Measurements from ENCODE around the gene NCOA7. TPM values are rescaled to one million over a fixed set of nuclear protein-coding genes. Genes with fewer than 3 reads are reported as not detected.
"Not testable (repeated sequence)": the region's sequence is repeated elsewhere in the genome, so short reads cannot be mapped to it uniquely, and the experiment has no call there.

NCOA7 gene
- polyA plus RNA-seq, 1 donor, result 8.1 TPM

GRCh38 chr6:125945378-125946141 lies 154.8 kb downstream of the NCOA7 start:
- DNase-seq (ENCODE audit: low read depth), result no peak

- no peak for DNase-seq (ENCODE audit: low read depth)
Measured at GRCh38 chr6:125947615-125948014, 156.9 kb downstream of the NCOA7 start.

- DNase-seq (ENCODE audit: low read depth), result no peak
Measured at GRCh38 chr6:125948455-125948854, 157.7 kb downstream of the NCOA7 start.

- no peak for DNase-seq (ENCODE audit: low read depth)
Measured at GRCh38 chr6:125949069-125949468, 158.3 kb downstream of the NCOA7 start.

GRCh38 chr6:125950293-125950692 lies 159.5 kb downstream of the NCOA7 start:
- DNase-seq (ENCODE audit: low read depth), result no peak

GRCh38 chr6:125950716-125951115 lies 160.0 kb downstream of the NCOA7 start:
- not testable (repeated sequence) for DNase-seq (ENCODE audit: low read depth)

GRCh38 chr6:125951323-125951722 lies 160.6 kb downstream of the NCOA7 start:
- DNase-seq (ENCODE audit: low read depth), result no peak

- no peak for DNase-seq (ENCODE audit: low read depth)
Measured at GRCh38 chr6:125952764-125953501, 162.2 kb downstream of the NCOA7 start.

GRCh38 chr6:125953502-125953875 lies 162.7 kb downstream of the NCOA7 start:
- no peak for DNase-seq (ENCODE audit: low read depth)

- DNase-seq (ENCODE audit: low read depth), result no peak
Measured at GRCh38 chr6:125954735-125955339, 164.1 kb downstream of the NCOA7 start.

- no peak for DNase-seq (ENCODE audit: low read depth)
Measured at GRCh38 chr6:125955973-125956372, 165.2 kb downstream of the NCOA7 start.

GRCh38 chr6:125956506-125957390 lies 166.0 kb downstream of the NCOA7 start, which contains the start of gene HINT3:
TSS of gene HINT3 (plus strand) at chr6:125956770. CDS start at chr6:125956978, 208 bp downstream.
- peak; percentile 97 for DNase-seq (ENCODE audit: low read depth)

- DNase-seq (ENCODE audit: low read depth), result no peak
Measured at GRCh38 chr6:125957391-125957693, 166.6 kb downstream of the NCOA7 start.

- no peak for DNase-seq (ENCODE audit: low read depth)
Measured at GRCh38 chr6:125957845-125958244, 167.1 kb downstream of the NCOA7 start.

- DNase-seq (ENCODE audit: low read depth), result no peak
Measured at GRCh38 chr6:125959041-125959440, 168.3 kb downstream of the NCOA7 start.

- no peak for DNase-seq (ENCODE audit: low read depth)
Measured at GRCh38 chr6:125961117-125961516, 170.4 kb downstream of the NCOA7 start.

GRCh38 chr6:125962900-125963497 lies 172.2 kb downstream of the NCOA7 start:
- no peak for DNase-seq (ENCODE audit: low read depth)

- DNase-seq (ENCODE audit: low read depth), result no peak
Measured at GRCh38 chr6:125963817-125964216, 173.1 kb downstream of the NCOA7 start.

- no peak for DNase-seq (ENCODE audit: low read depth)
Measured at GRCh38 chr6:125966569-125966968, 175.8 kb downstream of the NCOA7 start.

- DNase-seq (ENCODE audit: low read depth), result no peak
Measured at GRCh38 chr6:125968493-125968892, 177.7 kb downstream of the NCOA7 start.

- DNase-seq (ENCODE audit: low read depth), result no peak
Measured at GRCh38 chr6:125970760-125971159, 180.0 kb downstream of the NCOA7 start.
